HG03565 (cell line): Measurements from ENCODE around the gene GNB1.

Experiments used
- ATAC-seq: cut with Tn5 transposase; IDR thresholded peaks from one replicate; pipeline ENCODE4 v1.9.1; 2021; ENCODE audit warnings: mild to moderate bottlenecking, moderate library complexity; ENCODE audit not compliant: unreplicated experiment

The GNB1 gene

DNA sequence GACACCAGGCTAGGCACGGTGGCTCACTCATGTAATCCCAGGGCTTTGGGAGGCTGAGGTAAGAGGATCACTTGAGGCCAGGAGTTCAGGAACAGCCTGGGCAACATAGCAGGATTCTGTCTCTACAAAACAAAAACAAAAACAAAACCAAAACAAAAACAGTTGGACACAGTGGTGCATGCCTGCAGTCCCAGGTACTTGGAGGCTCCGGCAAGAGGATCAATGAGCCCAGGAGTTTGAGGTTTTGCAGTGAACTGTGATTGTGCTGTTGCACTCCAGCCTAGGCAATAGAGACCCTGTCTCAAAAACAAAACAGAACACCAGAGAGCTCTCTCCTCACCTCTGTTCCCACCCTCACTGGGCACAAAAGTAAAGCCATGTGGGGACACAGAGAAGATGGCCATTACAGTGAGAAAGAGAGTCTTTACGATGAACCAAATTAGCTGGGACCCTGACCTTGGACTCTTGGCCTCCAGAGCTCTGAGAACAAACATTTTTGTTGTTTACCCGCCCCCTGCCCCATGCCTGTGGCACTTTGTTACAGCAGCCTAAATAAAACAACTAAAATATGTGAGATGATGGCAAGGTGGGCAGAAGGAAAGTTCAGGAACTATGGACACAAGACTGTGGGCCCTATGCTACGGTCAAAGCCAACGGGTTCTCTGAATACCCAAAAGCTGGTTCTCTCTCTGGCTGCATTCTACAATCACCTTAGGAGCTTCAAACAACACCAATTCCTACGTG, 122.5 kb downstream of the GNB1 start:
- ATAC-seq = no peak

DNA sequence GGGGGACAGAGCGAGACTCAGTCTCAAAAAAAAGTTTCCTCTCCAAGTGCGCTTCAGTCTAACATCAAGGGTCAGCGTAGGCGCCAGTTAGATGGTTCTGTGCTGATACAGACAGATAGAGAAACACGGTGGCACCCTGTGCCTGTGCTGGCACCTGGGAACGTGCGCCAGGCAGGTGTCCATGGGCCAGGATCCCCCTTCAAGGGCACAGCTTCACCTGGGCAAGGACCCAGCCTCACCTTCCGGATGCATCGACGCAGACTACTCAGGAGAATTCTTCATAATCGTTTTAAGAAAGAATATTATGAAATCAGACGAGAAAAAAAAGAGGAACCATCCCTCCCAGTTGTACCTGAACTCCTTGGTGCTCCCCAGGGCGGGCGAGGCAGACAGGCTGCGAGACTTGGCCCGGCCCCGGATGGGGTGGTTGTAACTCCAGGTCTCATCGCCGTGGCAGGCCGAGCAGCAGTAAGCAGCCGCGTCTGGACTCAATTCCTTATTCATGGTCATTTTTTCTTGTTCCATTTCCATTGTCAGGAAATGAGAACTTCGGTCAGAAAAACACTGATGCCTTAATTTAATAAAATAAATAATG, 125.9 kb downstream of the GNB1 start:
- no peak for ATAC-seq

- no peak for ATAC-seq
Observed at GRCh38 chr1:1763657-1764621, 126.9 kb downstream of the GNB1 start.

- no peak for ATAC-seq
Observed at GRCh38 chr1:1761504-1762376, 129.1 kb downstream of the GNB1 start.

DNA sequence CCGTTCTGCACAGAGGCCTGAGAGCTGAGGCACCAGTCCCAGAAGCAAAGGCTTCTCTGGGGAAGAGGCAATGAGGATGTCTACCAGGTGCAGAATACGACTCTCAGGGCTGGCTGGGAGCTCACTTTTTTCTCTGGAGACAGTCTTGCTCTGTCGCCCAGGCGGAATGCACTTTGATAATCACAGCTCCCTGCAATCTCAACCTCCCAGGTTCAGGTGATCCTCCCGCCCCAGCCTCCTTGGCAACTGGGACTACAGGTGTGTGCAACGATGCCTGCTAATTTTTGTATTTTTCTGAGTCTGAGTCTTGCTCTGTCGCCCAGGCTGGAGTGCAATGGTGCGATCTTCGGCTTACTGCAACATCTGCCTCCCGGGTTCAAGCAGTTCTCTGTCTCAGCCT, 130.2 kb downstream of the GNB1 start:
- ATAC-seq = no peak

DNA sequence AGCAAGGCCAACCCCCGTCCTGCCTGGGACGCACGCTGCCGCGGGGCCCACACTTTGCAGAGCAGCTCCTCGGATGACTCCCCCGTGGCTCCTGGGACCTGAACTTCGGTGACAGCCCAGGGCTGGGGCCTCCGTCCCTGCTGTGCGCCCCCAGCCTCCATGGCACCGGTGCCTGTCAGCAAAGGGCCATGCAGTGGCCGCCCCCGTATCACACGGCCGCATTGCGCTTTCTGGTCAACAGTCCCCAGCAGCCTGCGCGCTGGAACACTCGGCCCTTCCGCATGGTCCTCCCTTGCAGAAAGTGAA, 130.6 kb downstream of the GNB1 start:
- ATAC-seq = no peak

- ATAC-seq = no peak
Observed at GRCh38 chr1:1759456-1760344, 131.2 kb downstream of the GNB1 start.

DNA sequence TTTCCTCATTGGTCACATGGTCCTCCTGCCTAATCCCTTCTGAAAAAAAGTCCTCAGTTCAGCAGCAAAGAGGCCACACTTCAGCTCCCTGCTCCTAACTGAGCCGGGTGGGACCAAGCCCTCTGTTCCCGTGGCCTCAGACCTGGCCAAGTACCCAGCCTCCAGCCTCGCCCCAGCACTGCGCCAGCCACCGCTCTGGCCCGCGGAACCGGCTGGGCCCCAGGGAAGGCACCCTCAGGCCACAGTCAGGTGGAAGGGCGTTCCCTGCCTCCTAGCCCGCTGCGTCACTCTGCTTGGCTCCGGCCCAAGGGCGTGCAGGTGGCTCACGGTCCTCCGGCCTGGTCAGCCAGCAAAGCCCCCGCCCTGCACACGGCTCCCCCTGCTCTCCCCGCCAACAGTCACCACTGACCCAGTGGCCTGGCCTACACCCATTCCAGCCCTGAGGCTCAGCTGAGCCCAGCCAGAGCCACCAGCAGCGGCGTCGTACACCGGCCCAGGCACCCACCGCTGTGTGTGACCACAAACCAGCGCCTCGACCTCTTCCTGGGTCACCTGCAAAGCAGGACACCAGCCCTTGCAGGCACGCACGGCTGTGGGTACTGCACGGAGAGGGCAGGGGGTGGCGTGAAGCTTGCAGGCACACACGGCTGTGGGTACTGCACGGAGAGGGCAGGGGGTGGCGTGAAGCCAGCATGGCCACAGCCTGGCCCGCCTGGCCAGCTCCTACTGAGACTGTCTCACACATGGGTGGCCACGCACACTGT, 132.0 kb downstream of the GNB1 start:
- ATAC-seq = no peak

DNA sequence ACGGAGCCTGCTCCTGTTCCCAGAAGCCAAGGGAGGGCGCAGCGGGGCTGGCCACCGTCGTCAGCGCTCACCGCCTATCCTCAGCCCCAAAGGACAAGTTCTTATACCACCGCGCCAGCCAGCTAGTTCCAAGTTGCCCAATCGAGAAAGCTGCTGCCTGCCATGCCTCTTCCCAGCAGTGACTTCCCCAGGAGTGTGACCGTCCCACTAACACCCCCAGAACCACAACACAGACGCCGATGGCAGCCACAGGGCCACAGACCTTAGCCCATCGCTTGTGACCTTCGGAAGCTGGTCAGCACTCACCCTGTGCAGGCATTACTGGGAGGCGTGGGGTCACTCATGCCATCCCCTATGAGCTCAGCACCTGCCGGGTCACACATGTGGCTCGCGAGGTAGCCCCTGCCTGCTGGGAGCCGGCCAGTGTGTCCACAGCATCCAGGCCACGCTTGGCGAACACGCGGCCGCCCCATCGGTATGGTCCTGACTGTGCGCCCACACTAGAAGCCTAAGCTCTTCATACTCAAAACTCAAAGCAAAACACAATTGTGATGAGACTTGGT, 132.7 kb downstream of the GNB1 start:
- no peak for ATAC-seq

GRCh38 chr1:1757422-1758058, 133.3 kb downstream of the GNB1 start:
- no peak for ATAC-seq

GRCh38 chr1:1756661-1757421, 134.0 kb downstream of the GNB1 start:
- no peak for ATAC-seq

DNA sequence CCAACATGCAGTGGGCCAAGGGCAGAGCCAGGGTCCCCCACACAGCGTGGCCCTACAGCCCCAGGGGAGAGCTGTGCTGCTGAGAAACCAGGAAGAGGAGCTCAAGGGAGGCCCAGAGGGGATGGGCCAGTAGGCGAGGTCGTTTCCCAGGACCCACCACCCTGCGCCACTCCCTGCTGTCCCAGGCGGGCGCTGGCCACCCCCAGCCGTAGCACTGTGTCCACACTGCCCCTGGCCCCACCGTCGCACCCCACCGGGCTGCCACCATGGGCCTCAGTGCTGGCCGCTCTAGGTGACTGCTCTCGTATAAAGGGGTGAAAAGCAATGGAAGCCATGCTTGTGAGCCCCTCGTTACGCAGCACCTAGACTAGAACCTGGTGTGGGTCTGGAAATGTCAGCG, 135.0 kb downstream of the GNB1 start:
- no peak for ATAC-seq

- ATAC-seq = no peak
Observed at GRCh38 chr1:1755426-1755825, 135.5 kb downstream of the GNB1 start.

- no peak for ATAC-seq
Observed at GRCh38 chr1:1754051-1754815, 136.7 kb downstream of the GNB1 start.

DNA sequence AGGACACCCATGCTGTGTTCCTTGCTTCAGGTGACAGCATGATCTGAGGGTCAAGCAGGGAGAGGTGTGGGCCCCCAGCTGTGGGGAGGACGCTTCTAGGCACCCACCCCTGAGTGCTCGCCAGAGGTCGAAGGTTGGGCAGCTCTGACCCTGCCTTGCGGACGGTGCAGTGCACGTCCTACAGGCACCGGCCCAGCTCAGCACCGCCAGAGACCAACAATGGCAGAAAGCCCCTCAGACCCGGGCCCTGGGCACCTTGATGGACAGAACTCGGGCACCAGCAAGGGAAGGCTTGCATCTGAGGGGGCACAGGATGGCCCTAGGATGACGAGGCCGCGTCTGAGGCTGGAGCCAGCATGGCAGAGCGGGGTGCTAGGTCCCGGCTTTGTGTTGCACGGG, 137.3 kb downstream of the GNB1 start:
- ATAC-seq = no peak

DNA sequence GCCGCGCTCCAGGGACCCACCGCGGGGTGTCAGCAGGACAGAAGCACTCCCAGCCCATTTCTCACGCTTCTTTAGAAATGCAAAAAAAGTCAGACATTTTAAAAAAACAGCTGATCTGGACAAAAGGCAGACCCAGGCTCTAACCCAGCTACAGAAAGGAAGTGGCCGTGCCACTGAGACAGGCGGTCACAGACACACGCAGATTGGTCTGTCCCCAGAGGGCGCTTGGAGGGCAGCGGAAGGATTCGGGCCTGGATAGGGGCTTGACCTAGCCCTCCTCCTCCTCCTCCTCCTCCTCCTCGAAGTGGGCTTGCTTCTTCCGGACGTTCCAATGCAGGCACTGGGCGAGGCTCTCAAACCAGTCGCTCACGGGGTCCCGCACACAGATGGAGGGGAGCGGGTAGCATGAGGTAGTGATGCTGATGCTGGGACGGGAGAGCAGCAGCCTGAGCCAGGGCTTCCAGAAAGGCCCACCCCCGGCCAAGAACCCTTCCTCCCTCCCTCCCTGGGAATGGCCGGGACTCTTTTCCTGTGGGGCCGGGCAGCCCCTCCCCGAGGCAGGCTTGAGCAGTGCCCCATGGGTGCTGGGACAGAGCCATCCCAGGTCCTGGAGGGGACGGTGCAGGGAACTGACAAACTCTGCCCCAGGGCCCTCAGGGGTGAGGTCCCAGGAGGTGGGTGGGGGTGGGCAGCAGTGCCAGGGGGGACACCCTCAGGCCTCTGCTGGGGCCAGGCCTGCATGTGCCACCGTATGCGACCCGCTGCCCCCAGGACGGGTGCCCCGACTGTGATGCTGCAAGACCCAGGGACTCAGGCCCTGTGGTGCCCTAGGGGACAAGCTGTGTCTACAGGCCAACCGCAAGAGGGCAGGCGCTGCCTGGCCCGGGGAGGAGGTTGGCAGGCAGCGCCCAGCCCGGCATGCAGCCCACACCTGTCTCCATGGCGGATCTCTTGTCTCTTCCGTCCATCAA, 138.0 kb downstream of the GNB1 start:
- no peak for ATAC-seq
